GM12892 (cell line): Measurements from ENCODE around the gene ZIC5.

ENCODE experiments used
- DNase-seq: peaks from one replicate; pipeline ENCODE4 v3.0.0; 2011; ENCODE audit not compliant: insufficient read length
- FAIRE-seq: peaks from 2 replicates; lab custom pipeline; 2011; peaks lifted over from hg19 to GRCh38; lab: Jason Lieb, UNC
- POLR2A ChIP-seq: IDR thresholded peaks from 2 replicates; pipeline ENCODE4 v1.6.1; 2011; ENCODE audit warnings: low read depth, low read length, control low read depth
- POLR2AphosphoS5 ChIP-seq: IDR thresholded peaks from 2 replicates; pipeline ENCODE4 v1.6.1; 2011; ENCODE audit warnings: low read depth, low read length, control low read depth
- TAF1 ChIP-seq: IDR thresholded peaks from 2 replicates; pipeline ENCODE4 v1.6.1; 2011; ENCODE audit warnings: low read depth, mild to moderate bottlenecking, control low read depth, low read length, borderline replicate concordance

The ZIC5 gene

DNA sequence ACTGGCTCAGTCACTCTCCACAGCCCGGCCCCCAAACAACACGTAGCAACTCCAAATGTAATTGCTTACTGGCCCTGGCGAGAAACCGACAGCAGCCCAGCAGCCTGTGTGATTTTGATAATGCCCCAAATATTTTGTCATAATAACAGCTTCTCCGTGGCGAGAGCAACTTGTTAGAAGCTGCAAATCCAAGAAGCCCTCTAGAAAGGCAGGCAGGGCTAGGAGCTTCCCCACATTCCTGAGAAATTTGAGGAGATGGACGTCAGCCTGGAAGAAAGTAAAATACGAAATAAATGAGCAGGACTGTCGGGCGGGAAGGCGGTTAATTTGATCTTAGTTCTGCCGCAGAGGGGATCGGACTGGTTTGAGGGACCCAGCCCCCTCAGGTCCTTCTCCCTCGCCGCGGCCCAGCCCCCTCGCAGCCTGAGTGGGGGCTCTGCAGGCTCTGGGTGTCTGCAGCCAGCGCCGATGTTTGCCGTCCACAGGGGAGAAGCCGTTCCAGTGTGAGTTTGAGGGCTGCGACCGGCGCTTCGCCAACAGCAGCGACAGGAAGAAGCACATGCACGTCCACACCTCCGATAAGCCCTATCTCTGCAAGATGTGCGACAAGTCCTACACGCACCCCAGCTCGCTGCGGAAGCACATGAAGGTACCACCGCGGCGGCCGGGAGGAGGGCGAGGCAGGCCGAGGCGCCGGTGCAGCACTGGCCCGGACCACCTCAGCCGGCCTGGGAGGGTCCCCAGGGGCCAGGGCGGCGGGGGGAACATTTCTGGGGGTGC is 13.1 kb upstream of the ZIC5 start:
- FAIRE-seq (no peak), DNase-seq (no peak)
- TF ChIP-seq POLR2A, result no peak
- no peak for TF ChIP-seq POLR2AphosphoS5
- TF ChIP-seq TAF1, result no peak

DNA sequence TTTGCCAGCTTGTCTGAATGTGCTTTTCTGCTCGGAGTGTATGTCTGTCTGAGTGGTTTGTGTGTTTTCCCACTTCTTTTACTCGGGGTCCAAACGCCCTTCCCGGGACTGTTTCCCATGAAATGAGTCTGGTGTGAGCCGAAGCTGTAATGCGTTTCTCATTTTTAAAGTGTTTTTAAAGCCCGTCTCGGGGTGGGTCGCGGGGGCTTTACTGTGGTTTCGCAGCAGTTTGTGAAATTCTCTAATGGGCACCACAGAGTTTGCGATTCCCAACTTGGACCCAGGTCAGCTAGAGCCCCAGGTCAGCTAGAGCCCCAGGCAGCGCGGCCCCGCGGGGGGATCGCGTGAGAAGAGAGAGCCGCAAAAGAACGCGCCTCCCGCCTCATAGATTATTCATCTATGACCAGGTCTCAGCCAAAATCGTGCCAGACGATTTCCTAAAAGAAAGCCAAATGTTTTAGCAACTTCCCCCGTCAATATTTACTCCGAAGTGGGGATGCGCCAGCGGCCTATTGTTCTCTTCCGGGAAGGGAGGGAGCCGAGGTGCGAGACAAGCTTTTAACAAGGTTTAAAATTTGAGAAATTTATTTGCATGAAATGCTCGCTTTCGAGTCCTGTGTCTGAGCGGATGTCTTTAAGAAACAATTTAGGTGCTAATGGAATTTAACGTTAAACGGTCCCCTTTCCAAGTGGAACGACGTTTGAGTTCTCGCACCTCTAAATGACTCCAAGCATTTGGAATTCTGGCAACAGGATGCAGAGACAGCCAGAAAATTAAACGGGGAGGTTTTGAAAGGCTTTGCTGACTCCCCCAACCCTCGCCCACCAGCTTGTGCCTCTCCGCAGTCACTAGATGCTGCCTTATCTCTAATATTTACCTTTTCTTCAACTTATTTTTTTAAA is 12.2 kb upstream of the ZIC5 start:
- TF ChIP-seq POLR2AphosphoS5 (no peak), TAF1 (no peak), POLR2A (no peak)
- FAIRE-seq (no peak), DNase-seq (no peak)

DNA sequence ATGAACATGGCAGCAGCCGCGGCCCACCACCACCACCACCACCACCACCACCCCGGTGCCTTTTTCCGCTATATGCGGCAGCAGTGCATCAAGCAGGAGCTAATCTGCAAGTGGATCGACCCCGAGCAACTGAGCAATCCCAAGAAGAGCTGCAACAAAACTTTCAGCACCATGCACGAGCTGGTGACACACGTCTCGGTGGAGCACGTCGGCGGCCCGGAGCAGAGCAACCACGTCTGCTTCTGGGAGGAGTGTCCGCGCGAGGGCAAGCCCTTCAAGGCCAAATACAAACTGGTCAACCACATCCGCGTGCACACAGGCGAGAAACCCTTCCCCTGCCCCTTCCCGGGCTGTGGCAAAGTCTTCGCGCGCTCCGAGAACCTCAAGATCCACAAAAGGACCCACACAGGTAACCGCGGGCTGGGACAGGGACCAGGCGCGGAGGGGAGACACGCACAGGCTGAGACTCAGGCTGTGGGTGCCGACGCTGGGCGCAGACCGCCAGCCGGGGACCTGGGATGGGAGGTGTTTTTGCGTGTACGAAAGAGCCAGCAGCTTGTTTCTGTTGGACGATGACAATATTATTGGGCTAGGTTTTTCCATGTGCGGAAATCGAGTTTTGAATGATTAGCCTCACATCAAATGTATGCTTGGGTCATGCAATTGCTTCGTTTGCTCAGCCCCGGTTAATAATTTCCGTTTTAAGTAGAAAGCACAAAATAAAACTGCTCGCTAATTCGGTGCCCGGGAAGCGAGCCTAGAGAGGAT is 11.3 kb upstream of the ZIC5 start:
- FAIRE-seq (no peak), DNase-seq (no peak)
- TF ChIP-seq POLR2AphosphoS5 (no peak), POLR2A (no peak), TAF1 (no peak)

DNA sequence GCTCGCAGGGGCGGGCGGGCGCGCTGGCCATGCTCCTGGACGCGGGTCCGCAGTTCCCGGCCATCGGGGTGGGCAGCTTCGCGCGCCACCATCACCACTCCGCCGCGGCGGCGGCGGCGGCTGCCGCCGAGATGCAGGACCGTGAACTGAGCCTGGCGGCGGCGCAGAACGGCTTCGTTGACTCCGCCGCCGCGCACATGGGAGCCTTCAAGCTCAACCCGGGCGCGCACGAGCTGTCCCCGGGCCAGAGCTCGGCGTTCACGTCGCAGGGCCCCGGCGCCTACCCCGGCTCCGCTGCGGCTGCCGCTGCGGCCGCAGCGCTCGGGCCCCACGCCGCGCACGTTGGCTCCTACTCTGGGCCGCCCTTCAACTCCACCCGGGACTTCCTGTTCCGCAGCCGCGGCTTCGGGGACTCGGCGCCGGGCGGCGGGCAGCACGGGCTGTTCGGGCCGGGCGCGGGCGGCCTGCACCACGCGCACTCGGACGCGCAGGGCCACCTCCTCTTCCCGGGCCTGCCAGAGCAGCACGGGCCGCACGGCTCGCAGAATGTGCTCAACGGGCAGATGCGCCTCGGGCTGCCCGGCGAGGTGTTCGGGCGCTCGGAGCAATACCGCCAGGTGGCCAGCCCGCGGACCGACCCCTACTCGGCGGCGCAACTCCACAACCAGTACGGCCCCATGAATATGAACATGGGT is 10.6 kb upstream of the ZIC5 start:
- DNase-seq (no peak), FAIRE-seq (no peak)
- TF ChIP-seq POLR2A (no peak), TAF1 (no peak), POLR2AphosphoS5 (no peak)

DNA sequence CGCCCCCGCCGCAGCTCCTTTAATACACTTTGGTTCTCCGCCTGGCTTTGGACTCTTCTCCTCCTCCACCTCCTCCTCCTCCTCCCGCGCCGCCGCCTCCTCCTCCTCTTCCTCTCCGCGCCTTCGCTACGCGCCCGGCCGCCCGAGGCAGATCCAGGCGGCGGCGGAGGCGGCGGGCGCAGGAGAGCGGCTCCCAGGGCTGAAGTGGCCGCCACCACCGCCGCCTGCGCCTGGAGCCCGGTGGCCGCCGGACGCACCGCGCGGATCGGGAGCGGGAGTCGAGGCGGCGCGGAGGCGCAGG is 10.1 kb upstream of the ZIC5 start, which contains the start of gene ZIC2:
Gene ZIC2 (plus strand): TSS at position 50 of the 301 bp plus-strand sequence. CDS start 281 bp downstream, outside the sequence.
- TF ChIP-seq POLR2A, result no peak
- TF ChIP-seq TAF1, result no peak
- TF ChIP-seq POLR2AphosphoS5, result no peak
- DNase-seq (no peak), FAIRE-seq (no peak)

DNA sequence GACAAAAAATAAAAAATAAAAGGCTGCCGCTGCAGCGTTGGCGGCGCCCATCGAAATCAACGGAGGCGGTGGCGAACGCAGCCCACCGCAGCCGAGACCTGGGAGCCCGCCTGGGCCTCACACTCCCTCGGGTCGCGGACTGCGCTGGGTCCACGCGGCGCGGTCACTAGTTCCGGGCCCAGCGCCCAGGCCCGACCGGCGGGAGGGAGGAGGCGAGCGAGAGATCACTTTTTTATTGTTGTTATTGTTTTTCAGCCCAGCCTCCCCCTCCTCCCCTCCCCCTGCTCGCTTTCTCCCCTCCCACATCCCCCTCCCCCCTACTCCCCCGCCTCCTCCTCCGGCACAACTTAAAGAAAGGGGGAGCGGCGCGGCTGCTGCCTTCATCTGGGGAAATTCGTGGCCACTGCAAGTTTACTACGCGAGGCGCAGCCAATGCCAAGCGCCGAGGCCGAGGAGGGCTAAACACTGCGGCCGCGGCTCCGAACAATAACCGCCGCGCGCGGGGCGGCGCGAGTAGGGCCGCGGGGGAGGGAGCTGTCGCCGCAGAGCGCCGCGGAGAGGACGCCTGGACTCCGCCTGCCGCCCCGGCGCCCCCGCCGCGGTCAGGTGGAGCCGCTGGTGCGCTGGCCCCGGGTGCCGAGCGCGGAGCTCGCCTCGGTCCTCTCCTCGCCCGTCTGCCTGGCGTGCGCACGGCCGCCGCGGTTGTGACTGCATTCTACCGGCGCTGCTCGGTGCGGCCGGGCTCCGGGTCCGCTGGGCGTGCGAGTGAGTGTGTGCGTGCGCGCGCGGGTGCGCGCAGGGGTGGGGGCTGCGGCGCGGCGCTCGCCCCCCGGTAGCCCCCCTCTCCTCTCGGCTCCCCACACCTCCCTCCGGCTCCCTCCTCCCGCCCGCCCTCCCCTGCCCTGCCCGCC is 9.5 kb upstream of the ZIC5 start:
- DNase-seq (no peak), FAIRE-seq (no peak)
- TF ChIP-seq POLR2AphosphoS5, result no peak
- TF ChIP-seq TAF1, result no peak
- no peak for TF ChIP-seq POLR2A

DNA sequence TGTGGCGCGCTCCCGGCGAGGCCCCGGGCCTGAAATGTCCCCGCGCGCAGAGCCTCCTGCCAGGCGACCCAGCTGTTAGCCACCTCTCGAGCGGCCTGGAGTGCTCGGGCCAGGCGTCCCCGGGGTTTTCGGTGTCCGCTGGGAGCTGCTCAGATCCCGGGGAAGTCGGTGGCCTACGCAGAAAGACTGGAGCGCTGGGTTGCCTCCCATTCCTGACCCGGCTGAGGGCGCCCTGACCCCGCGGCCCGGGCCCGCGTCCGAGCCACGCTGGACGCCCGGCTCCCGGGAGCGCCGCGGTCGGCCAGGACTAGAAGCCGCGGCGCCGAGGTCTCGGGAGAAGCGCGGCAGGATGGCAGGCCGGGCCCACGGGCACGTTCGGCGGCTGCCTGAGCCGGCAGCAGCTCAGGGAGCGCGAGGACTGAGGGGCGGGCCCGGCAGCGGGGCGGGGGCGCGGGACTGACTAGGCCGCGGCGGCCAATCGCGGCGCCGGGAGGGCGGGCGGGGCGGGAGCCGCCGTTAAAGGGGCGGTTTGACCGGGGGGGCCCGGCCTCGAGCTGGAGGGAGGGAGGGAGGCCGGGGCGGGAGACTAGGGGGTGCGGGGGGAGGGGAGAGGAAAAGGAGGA is 8.7 kb upstream of the ZIC5 start:
- peak; percentile 66 for DNase-seq
- TF ChIP-seq POLR2A (no peak), POLR2AphosphoS5 (no peak), TAF1 (no peak)
- peak; percentile 66 for FAIRE-seq

DNA sequence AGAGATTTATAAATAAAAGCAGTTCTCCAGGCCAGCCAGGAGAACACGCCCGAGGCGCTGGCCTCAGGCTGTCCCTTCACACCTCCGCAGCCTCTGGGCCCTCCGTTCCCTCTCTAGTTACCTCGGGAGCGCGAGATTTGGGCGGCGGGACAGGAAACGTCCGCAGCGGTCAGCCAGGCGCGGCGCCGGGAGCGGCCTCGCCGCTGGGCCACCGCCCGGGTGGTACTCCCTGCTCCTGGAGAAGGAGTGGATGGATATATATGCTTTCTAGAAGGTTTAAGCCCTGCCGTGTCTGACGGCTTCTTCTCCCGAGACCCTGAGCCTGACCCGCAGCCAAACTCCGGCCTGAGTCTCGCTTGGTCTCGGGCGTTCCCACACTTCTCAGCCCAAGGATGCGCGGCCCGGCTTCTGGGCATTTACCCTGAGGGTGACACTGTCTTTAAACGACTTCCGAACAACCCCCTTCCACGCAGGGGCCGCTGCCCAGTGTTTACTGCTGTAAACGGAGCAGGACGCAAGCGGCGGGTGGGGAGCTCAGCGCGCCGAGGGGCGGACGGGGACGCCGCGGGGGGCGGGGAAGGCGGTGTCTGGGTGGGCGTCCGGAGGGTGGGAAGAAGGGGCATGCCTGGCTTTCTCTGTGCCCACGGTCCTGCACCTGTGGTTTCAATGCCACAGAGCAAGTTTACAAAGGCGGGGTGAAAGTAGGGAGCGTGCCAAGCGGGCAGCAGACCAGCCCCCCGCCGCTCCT is 8.1 kb upstream of the ZIC5 start:
- DNase-seq (no peak), FAIRE-seq (no peak)
- TF ChIP-seq POLR2A (no peak), POLR2AphosphoS5 (no peak)

DNA sequence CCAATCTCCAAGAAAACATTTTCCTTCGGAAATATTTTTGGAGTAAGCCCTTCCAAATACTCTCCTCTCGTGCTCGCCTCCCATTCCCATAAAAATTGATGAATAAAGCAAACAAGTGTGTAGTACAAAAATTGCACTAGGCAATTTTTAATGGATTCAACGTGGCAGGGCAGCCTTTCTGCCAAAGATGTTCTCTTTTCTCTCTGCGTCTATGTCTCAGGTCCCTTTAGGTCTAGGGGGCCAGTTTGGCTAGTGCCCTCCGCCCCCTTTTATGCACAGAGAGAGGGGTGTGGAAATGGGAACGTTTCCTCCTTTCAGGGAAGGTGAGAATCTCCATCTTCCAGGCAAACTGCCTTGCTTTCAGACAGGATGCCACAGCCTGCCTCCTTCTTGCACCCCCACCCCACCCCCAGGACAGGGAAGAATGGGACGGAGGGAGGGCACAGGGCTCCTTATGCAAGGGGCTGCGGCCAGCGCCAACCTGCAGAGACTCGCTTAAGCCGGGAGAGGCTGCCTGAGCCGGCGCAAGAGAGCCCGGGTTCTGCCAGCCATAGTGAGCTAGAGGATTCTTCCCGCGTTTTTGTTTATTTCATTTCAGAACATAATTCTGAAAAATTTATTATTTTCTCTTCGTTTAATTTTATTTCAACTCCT is 7.4 kb upstream of the ZIC5 start:
- DNase-seq (no peak), FAIRE-seq (no peak)
- TF ChIP-seq POLR2AphosphoS5 (no peak), POLR2A (no peak)
